Measurements from ENCODE around the gene EMILIN2. TPM values are rescaled to one million over a fixed set of nuclear protein-coding genes. Genes with fewer than 3 reads are reported as not detected.

The EMILIN2 gene
- polyA plus RNA-seq, 2 of the 4 experiments (the other 2 are of a cell fraction) = 5.4 to 7.8 TPM

DNA sequence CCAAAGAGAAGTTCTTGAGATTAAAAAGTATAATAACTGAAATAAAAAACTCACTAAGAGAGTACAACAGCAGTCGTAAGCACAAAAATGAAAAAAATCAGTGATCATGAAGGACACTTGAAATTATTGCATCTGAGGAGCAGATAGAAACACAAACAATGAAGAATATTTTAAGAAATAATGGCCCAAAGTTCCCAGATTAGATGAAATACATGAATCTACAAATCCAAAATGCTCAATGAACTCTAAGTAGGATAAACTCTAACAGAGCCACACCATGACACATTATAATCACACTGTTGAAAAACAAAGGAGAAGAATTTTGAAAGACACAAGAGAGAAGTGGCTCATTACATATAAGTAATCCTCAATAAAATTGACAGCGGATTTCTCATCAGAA lies 31.9 kb upstream of the EMILIN2 start:
- Histone ChIP-seq H3K4me1 (no peaks in the 10 kb centered on the region), H3K27ac (no peak overlapping the region), H3K4me2 (no peak overlapping the region), H3K9me3 (peaks cover 9% of the 10 kb centered on the region; the same call in 2 of the 3 replicates), H3K4me3 (no peak overlapping the region)
- ATAC-seq (no peak), FAIRE-seq (no peak), DNase-seq (ENCODE audit: low read depth in 1 of 2, low spot score in 1 of 2) (no peak)
- ChIA-PET CTCF (no interaction called here), POLR2A (no interaction called here)
- TF ChIP-seq, protein P1, sequence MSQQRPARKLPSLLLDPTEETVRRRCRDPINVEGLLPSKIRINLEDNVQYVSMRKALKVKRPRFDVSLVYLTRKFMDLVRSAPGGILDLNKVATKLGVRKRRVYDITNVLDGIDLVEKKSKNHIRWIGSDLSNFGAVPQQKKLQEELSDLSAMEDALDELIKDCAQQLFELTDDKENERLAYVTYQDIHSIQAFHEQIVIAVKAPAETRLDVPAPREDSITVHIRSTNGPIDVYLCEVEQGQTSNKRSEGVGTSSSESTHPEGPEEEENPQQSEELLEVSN (IDR thresholded peaks at IDR 0.05; ENCODE audit: borderline replicate concordance, low read depth) = no peak
- TF ChIP-seq FOXS1 (CRISPR knock-in tag; IDR thresholded peaks at IDR 0.05) (no peak), FOSL2 (IDR thresholded peaks at IDR 0.05) (no peak), FOSL2 (CRISPR knock-in tag; IDR thresholded peaks at IDR 0.05) (no peak), JUNB (IDR thresholded peaks at IDR 0.05) (no peak), TP53 (CRISPR knock-in tag; IDR thresholded peaks at IDR 0.05) (no peak), POLR2A (IDR thresholded peaks at IDR 0.05; ENCODE audit: low read length) (no peak), CEBPB (IDR thresholded peaks at IDR 0.05) (no peak), KDM5A (IDR thresholded peaks at IDR 0.05) (no peak), HEYL (CRISPR knock-in tag; IDR thresholded peaks at IDR 0.05) (no peak), HOXB13 (CRISPR knock-in tag; IDR thresholded peaks at IDR 0.05; ENCODE audit: low read depth) (no peak), RNF2 (IDR thresholded peaks at IDR 0.05; ENCODE audit: borderline replicate concordance, low read depth) (no peak), SMC3 (IDR thresholded peaks at IDR 0.05) (no peak)
- WGBS (ENCODE audit: missing lambda C conversion rate) = 19% methylated on average over 2 of the region's 2 CpGs

DNA sequence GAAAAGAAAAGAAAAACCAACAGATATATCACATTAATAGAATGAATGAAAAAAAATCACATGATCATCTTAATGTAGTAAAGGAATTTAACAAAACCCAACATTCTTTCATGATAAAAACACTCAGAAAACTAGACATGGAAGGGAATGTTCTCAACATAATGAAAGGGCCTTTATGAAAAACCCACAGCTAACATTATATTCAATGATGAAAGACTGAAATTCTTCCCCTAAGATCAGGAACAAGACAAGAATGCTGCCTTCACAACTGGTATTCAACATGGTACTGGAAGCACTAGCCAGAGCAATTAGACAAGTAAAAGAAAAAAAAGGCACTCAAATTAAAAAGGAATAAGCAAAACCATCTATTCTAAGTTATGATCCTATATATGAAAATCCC lies 28.5 kb upstream of the EMILIN2 start:
- ChIA-PET POLR2A (no interaction called here), CTCF (interaction anchor here (0.6 kb wide), 1 partner anchor 89 kb away, joined by 4 read pairs; no protein-coding TSS in a partner anchor)
- H3K27ac ChIP-seq = no peak overlapping the region
- no peak for DNase-seq (ENCODE audit: low read depth in 1 of 2, low spot score in 1 of 2)
- no peak overlapping the region for H3K4me3 ChIP-seq
- ATAC-seq = no peak
- no peak overlapping the region for H3K4me2 ChIP-seq
- TF ChIP-seq MAFK (IDR thresholded peaks at IDR 0.05; ENCODE audit: partially characterized antibody) (no peak), HOXB5 (CRISPR knock-in tag; IDR thresholded peaks at IDR 0.05) (no peak), POLR2AphosphoS2 (conservative IDR thresholded peaks at IDR 0.05; ENCODE audit: low read length) (no peak), ZSCAN20 (CRISPR knock-in tag; IDR thresholded peaks at IDR 0.05) (no peak), HEYL (CRISPR knock-in tag; IDR thresholded peaks at IDR 0.05) (no peak), ZC3H11A (IDR thresholded peaks at IDR 0.05) (no peak), NR3C1 (IDR thresholded peaks at IDR 0.05) (no peak), NFE2L2 (conservative IDR thresholded peaks at IDR 0.05; ENCODE audit: low read length) (no peak), ZFP36 (IDR thresholded peaks at IDR 0.05; ENCODE audit: borderline replicate concordance, partially characterized antibody) (no peak), FOXS1 (CRISPR knock-in tag; IDR thresholded peaks at IDR 0.05) (no peak), POLR2A (IDR thresholded peaks at IDR 0.05; ENCODE audit: low read length) (no peak), RCOR1 (IDR thresholded peaks at IDR 0.05; ENCODE audit: low read depth, low read length) (no peak), MAZ (IDR thresholded peaks at IDR 0.05; ENCODE audit: borderline replicate concordance, low read depth, low read length) (no peak), EHF (CRISPR knock-in tag; IDR thresholded peaks at IDR 0.05) (no peak)
- TF ChIP-seq, protein P2, sequence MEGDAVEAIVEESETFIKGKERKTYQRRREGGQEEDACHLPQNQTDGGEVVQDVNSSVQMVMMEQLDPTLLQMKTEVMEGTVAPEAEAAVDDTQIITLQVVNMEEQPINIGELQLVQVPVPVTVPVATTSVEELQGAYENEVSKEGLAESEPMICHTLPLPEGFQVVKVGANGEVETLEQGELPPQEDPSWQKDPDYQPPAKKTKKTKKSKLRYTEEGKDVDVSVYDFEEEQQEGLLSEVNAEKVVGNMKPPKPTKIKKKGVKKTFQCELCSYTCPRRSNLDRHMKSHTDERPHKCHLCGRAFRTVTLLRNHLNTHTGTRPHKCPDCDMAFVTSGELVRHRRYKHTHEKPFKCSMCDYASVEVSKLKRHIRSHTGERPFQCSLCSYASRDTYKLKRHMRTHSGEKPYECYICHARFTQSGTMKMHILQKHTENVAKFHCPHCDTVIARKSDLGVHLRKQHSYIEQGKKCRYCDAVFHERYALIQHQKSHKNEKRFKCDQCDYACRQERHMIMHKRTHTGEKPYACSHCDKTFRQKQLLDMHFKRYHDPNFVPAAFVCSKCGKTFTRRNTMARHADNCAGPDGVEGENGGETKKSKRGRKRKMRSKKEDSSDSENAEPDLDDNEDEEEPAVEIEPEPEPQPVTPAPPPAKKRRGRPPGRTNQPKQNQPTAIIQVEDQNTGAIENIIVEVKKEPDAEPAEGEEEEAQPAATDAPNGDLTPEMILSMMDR (IDR thresholded peaks at IDR 0.05) = no peak
- TF ChIP-seq, protein P3, sequence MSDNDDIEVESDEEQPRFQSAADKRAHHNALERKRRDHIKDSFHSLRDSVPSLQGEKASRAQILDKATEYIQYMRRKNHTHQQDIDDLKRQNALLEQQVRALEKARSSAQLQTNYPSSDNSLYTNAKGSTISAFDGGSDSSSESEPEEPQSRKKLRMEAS (IDR thresholded peaks at IDR 0.05) = no peak
- TF ChIP-seq, protein P1 (IDR thresholded peaks at IDR 0.05; ENCODE audit: borderline replicate concordance, low read depth) = no peak
- TF ChIP-seq, protein P4, sequence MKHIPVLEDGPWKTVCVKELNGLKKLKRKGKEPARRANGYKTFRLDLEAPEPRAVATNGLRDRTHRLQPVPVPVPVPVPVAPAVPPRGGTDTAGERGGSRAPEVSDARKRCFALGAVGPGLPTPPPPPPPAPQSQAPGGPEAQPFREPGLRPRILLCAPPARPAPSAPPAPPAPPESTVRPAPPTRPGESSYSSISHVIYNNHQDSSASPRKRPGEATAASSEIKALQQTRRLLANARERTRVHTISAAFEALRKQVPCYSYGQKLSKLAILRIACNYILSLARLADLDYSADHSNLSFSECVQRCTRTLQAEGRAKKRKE (CRISPR knock-in tag; IDR thresholded peaks at IDR 0.05; ENCODE audit: low read depth) = no peak
- TF ChIP-seq, protein P5, sequence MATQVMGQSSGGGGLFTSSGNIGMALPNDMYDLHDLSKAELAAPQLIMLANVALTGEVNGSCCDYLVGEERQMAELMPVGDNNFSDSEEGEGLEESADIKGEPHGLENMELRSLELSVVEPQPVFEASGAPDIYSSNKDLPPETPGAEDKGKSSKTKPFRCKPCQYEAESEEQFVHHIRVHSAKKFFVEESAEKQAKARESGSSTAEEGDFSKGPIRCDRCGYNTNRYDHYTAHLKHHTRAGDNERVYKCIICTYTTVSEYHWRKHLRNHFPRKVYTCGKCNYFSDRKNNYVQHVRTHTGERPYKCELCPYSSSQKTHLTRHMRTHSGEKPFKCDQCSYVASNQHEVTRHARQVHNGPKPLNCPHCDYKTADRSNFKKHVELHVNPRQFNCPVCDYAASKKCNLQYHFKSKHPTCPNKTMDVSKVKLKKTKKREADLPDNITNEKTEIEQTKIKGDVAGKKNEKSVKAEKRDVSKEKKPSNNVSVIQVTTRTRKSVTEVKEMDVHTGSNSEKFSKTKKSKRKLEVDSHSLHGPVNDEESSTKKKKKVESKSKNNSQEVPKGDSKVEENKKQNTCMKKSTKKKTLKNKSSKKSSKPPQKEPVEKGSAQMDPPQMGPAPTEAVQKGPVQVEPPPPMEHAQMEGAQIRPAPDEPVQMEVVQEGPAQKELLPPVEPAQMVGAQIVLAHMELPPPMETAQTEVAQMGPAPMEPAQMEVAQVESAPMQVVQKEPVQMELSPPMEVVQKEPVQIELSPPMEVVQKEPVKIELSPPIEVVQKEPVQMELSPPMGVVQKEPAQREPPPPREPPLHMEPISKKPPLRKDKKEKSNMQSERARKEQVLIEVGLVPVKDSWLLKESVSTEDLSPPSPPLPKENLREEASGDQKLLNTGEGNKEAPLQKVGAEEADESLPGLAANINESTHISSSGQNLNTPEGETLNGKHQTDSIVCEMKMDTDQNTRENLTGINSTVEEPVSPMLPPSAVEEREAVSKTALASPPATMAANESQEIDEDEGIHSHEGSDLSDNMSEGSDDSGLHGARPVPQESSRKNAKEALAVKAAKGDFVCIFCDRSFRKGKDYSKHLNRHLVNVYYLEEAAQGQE (IDR thresholded peaks at IDR 0.05) = no peak
- H3K9me3 ChIP-seq = peaks cover 9% of the 10 kb centered on the region; the same call in 2 of the 3 replicates
- H3K4me1 ChIP-seq = no peaks in the 10 kb centered on the region
- FAIRE-seq = no peak
